HepG2 (cell line): Measurements from ENCODE around the gene CDNF. TPM values are rescaled to one million over a fixed set of nuclear protein-coding genes. Genes with fewer than 3 reads are reported as not detected.

Source experiments
- ATF7 ChIP-seq, 2 experiments: fragments of 450-650 bp in 1 of 2; sonication (generic) in 1 of 2; formaldehyde crosslinking in 1 of 2; IDR thresholded peaks; 2 replicates each; pipeline versions ENCODE4 v1.4.0 to v1.6.1; 2016 to 2020; ENCODE audit warnings: antibody characterized with exemption in 1 of 2, mild to moderate bottlenecking in 1 of 2, missing genetic modification reagents in 1 of 2
- EED ChIP-seq: sonication (generic); formaldehyde crosslinking; IDR thresholded peaks from 2 replicates; pipeline ENCODE4 v1.5.0; 2020; ENCODE audit warnings: mild to moderate bottlenecking, missing genetic modification reagents
- ETS1 ChIP-seq: sonication (generic); formaldehyde crosslinking; IDR thresholded peaks from 2 replicates; pipeline ENCODE4 v1.4.0; 2020; ENCODE audit warnings: missing genetic modification reagents
- KDM5A ChIP-seq: fragments of 200-600 bp; sonication (generic); IDR thresholded peaks from 2 replicates; pipeline ENCODE4 v1.7.0; 2018; ENCODE audit warnings: antibody characterized with exemption, mild to moderate bottlenecking, low read length, borderline replicate concordance
- PAF1 ChIP-seq: IDR thresholded peaks from 2 replicates; pipeline ENCODE4 v1.6.1; 2016; ENCODE audit warnings: missing genetic modification reagents, missing compliant biosample characterization
- POLR2AphosphoS5 ChIP-seq: IDR thresholded peaks from 2 replicates; pipeline ENCODE4 v1.6.1; 2012; ENCODE audit warnings: low read depth, low read length
- TRIM22 ChIP-seq: fragments of 450-650 bp; IDR thresholded peaks from 2 replicates; pipeline ENCODE4 v1.6.1; 2017
- U2AF1 ChIP-seq: fragments of 200-400 bp; formaldehyde crosslinking; optimal IDR thresholded peaks from 2 replicates; pipeline ENCODE3; 2017; ENCODE audit warnings: mild to moderate bottlenecking, low read depth, low read length
- ZBTB40 ChIP-seq, 2 experiments: fragments of 450-650 bp in 1 of 2; sonication (generic) in 1 of 2; formaldehyde crosslinking in 1 of 2; IDR thresholded peaks; 2 replicates each; pipeline versions ENCODE4 v1.6.1 to v1.8.0; 2016 to 2022; ENCODE audit warnings: antibody characterized with exemption in 1 of 2, mild to moderate bottlenecking in 1 of 2, missing genetic modification reagents in 1 of 2
- ZFP41 ChIP-seq: sonication (generic); formaldehyde crosslinking; IDR thresholded peaks from 2 replicates; pipeline ENCODE4 v1.4.0; 2020; ENCODE audit warnings: mild to moderate bottlenecking, missing genetic modification reagents, borderline replicate concordance
- ZNF746 ChIP-seq: sonication (generic); formaldehyde crosslinking; IDR thresholded peaks from 2 replicates; pipeline ENCODE4 v1.8.0; 2022; ENCODE audit warnings: mild to moderate bottlenecking, missing genetic modification reagents
- polyA plus RNA-seq, 8 experiments: library from polyadenylated mRNA; depleted of rRNA in 3 of 8; stranded (reverse) in 7 of 8; unstranded in 1 of 8; fragments of >200 nt; fragmentation: Illumina TruSeq in 4 of 8; extraction: Trizol in 4 of 8; gene quantifications; 2 replicates each; pipeline versions ENCODE4 v1.2.1 to v1.2.3, GENCODE V29; 2011 to 2016; ENCODE audit warnings: low read depth in 4 of 8, missing spikeins in 1 of 8, mixed read lengths in 1 of 8; ENCODE audit not compliant: insufficient read depth in 1 of 8
- total RNA-seq, 5 experiments: library from RNA; depleted of rRNA; stranded (reverse); fragments of >200 nt; fragmentation: Illumina TruSeq; extraction: Trizol; gene quantifications; 2 replicates each; pipeline ENCODE4 v1.2.3, GENCODE V29; 2016; ENCODE audit warnings: low read depth in 1 of 5
- TF ChIP-seq, protein P1 (sequence below): IDR thresholded peaks from 2 replicates; pipeline ENCODE4 v1.4.0; 2020; ENCODE audit warnings: mild to moderate bottlenecking, missing genetic modification reagents

Gene CDNF
- total and polyA plus RNA-seq, 2 of the 13 experiments (the other 11 are each of a cell fraction or from before 2014, with no cell fraction given), result 0.29 to 0.33 TPM

DNA sequence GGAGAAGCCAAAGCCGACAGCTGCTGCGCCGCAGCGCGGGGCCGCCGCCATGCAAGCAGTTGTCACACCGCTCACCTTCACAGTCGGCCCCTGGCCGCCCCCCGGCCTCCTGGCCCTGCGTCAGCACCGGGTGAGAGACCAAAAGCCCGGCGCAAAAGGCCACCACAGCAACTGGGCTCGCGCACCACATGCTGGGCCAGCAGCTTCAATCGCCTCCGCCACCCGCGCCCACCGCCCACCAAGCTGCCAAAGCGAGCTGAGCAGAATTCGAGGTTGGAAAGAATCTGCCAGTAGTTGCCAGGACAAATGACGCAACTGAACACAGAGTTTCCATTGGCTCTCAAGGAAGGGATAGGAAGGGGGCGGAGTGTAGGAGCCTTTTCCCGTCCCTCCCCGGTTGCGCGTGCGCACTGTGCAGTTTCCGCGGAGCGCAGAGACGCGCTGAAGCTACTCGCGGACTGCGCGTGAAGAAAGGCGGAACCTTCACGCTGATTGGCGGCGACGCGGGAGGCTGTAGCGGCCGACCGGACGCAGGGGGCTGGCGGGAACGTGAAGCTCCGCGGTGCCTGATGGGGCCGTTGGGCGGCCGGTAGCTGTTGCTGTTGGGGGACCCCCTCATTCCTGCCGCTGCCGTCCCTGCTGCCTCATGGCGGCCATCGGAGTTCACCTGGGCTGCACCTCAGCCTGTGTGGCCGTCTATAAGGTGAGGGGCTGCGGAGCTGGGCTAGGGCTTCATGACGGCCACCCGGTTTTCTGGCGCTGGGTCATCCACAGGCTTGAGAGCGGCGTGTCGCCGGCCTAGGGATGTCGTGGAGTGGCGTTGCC, at the start of gene CDNF, which contains the start of the genes HSPA14 and MSANTD7 (continued):
- TF ChIP-seq, protein P1, sequence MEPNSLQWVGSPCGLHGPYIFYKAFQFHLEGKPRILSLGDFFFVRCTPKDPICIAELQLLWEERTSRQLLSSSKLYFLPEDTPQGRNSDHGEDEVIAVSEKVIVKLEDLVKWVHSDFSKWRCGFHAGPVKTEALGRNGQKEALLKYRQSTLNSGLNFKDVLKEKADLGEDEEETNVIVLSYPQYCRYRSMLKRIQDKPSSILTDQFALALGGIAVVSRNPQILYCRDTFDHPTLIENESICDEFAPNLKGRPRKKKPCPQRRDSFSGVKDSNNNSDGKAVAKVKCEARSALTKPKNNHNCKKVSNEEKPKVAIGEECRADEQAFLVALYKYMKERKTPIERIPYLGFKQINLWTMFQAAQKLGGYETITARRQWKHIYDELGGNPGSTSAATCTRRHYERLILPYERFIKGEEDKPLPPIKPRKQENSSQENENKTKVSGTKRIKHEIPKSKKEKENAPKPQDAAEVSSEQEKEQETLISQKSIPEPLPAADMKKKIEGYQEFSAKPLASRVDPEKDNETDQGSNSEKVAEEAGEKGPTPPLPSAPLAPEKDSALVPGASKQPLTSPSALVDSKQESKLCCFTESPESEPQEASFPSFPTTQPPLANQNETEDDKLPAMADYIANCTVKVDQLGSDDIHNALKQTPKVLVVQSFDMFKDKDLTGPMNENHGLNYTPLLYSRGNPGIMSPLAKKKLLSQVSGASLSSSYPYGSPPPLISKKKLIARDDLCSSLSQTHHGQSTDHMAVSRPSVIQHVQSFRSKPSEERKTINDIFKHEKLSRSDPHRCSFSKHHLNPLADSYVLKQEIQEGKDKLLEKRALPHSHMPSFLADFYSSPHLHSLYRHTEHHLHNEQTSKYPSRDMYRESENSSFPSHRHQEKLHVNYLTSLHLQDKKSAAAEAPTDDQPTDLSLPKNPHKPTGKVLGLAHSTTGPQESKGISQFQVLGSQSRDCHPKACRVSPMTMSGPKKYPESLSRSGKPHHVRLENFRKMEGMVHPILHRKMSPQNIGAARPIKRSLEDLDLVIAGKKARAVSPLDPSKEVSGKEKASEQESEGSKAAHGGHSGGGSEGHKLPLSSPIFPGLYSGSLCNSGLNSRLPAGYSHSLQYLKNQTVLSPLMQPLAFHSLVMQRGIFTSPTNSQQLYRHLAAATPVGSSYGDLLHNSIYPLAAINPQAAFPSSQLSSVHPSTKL (CRISPR knock-in tag), result no peak
- TF ChIP-seq POLR2AphosphoS5 (peak; percentile 77), U2AF1 (no peak), PAF1 (CRISPR knock-in tag) (no peak), ATF7 (IDR thresholded peaks at IDR 0.05) (peak; percentile 81), ATF7 (CRISPR knock-in tag; IDR thresholded peaks at IDR 0.05) (no peak), ZBTB40 (IDR thresholded peaks at IDR 0.05) (no peak), ZBTB40 (CRISPR knock-in tag; IDR thresholded peaks at IDR 0.05) (peak; percentile 15; the same call in 1 of the 2 replicates), ETS1 (CRISPR knock-in tag) (0 out of 2 replicates have a peak, but pooled peaks have one; percentile 72), TRIM22 (no peak), KDM5A (peak; percentile 18), EED (peak; percentile 30; the same call in 1 of the 2 replicates), ZFP41 (CRISPR knock-in tag) (peak; percentile 70; the same call in 1 of the 2 replicates), ZNF746 (CRISPR knock-in tag) (peak; percentile 60; the same call in 1 of the 2 replicates)
